Choroid plexus epithelial cell (primary cell): ENCODE results near the gene FES.

Source experiments
- DNase-seq: peaks from one replicate; pipeline ENCODE4 v3.0.0-alpha.2; 2010; ENCODE audit warnings: low read depth
- H3K4me3 ChIP-seq: 2 replicates; pipeline ENCODE4 v1.5.1; 2011; ENCODE audit warnings: low read depth, mild to moderate bottlenecking, control low read depth, low read length, moderate library complexity
- TF ChIP-seq, protein P1 (sequence below): conservative IDR thresholded peaks from 2 replicates; pipeline ENCODE4 v1.5.1; 2011; ENCODE audit warnings: low read depth, mild to moderate bottlenecking, control low read depth, inconsistent platforms, low read length, moderate library complexity

The FES gene

GRCh38 chr15:90901175-90902039 lies 17.1 kb downstream of the FES start:
- TF ChIP-seq, protein P1, sequence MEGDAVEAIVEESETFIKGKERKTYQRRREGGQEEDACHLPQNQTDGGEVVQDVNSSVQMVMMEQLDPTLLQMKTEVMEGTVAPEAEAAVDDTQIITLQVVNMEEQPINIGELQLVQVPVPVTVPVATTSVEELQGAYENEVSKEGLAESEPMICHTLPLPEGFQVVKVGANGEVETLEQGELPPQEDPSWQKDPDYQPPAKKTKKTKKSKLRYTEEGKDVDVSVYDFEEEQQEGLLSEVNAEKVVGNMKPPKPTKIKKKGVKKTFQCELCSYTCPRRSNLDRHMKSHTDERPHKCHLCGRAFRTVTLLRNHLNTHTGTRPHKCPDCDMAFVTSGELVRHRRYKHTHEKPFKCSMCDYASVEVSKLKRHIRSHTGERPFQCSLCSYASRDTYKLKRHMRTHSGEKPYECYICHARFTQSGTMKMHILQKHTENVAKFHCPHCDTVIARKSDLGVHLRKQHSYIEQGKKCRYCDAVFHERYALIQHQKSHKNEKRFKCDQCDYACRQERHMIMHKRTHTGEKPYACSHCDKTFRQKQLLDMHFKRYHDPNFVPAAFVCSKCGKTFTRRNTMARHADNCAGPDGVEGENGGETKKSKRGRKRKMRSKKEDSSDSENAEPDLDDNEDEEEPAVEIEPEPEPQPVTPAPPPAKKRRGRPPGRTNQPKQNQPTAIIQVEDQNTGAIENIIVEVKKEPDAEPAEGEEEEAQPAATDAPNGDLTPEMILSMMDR = no peak
- no peak overlapping the region for H3K4me3 ChIP-seq
- DNase-seq = no peak

DNA sequence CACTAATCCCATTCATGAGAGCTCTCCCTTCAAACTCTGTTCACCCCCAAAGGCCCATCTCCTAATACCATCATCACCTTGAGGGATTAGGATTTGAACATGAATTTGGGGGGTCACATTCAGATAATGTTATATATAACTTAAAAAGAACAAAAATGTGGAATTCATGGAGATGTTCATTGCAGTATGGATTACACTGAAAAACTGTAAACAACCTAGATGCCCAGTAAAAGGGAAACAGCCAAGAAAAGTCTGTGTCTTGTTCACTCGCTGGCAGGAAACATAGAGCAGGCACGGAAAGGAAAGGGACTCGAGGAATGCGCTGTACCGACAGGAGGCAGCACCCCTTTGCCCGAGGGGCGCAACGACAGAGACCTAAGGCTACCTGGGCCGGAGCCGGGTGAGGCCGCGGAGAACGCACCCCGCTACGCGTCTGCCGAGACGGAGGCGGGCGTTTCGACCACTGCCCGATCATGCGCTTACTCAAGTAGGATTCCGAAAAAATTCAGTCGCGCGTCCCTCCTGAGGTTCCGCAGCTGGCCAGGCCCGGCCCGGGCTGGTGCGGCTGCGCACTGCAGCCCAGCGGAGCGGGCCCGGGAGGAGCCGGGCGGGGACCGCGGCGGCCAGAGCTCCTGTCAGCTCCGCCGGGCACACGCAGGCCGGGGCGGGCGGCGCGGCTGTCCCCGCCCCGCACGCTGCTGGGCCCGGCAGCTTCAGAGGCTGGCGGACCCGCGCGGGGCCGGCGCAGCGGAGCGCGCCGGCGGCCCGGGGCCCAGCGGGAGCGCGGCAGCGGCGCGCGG lies 17.9 kb downstream of the FES start:
- TF ChIP-seq, protein P1 = peak; percentile 85
- H3K4me3 ChIP-seq = peak overlapping the region; percentile 74
- DNase-seq = peak; percentile 76

- TF ChIP-seq, protein P1 = no peak
- peak within 1 kb of the TSS; percentile 74 for H3K4me3 ChIP-seq
- peak; percentile 20 for DNase-seq
Observed at GRCh38 chr15:90902840-90903732, 18.8 kb downstream of the FES start, which contains the start of gene MAN2A2. Gene MAN2A2, plus strand, starts transcription at chr15:90903302. Its CDS starts 906 bp downstream, at chr15:90904208.

DNA sequence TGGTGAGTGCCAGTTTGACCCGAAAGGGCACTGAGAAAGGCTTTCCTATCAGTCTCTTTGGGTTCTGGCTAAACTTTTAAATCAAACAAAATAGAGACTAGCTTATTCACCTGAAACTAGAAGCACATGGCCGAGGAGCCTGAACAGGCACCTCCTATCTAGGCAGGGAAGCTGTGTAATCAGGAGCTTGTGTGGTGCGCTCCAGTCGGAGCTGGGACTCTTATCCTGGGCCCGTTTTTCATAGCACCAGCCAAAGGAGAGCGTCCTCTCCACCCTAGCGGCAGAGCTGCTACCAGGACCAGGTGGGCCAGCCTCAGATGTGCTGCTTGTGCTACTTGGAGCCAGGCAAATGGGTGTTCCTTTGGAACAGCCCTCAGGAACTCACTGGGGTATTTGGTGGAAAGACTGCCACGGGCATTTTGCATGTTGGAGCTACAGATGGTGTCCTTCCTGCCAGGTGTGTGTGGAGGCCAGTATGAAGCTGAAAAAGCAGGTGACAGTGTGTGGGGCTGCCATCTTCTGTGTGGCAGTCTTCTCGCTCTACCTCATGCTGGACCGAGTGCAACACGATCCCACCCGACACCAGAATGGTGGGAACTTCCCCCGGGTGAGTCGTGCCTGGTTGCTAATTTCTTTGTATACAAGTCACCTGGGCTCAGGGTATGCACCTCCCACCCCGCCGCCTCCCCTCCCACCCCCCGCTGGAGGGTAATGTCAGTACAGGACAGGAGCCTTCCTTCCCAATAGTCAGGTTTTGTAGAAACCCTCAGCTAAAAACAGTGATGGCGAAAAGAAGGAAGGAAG lies 19.6 kb downstream of the FES start:
- DNase-seq = peak; percentile 13
- TF ChIP-seq, protein P1 = no peak
- H3K4me3 ChIP-seq = peak overlapping the region; percentile 74

GRCh38 chr15:90904746-90905145 lies 20.4 kb downstream of the FES start:
- TF ChIP-seq, protein P1 = no peak
- no peak overlapping the region for H3K4me3 ChIP-seq
- DNase-seq = no peak
